Measurements from ENCODE around the gene VWA8.
"Not testable (repeated sequence)": the region's sequence is repeated elsewhere in the genome, so short reads cannot be mapped to it uniquely, and the experiment has no call there.

Gene VWA8

GRCh38 chr13:41571817-41572340, 389.0 kb downstream of the VWA8 start:
- not testable (repeated sequence) for DNase-seq

GRCh38 chr13:41568972-41569351, 391.9 kb downstream of the VWA8 start:
- no peak for DNase-seq

- DNase-seq, result no peak
Measured at GRCh38 chr13:41568143-41568971, 392.6 kb downstream of the VWA8 start.

- no peak for DNase-seq
Measured at GRCh38 chr13:41567363-41567762, 393.5 kb downstream of the VWA8 start.

- no peak for DNase-seq
Measured at GRCh38 chr13:41565846-41566245, 395.1 kb downstream of the VWA8 start.

GRCh38 chr13:41565216-41565615, 395.7 kb downstream of the VWA8 start:
- DNase-seq, result no peak

GRCh38 chr13:41563984-41564365, 396.9 kb downstream of the VWA8 start:
- DNase-seq, result no peak

- DNase-seq, result no peak
Measured at GRCh38 chr13:41563341-41563983, 397.4 kb downstream of the VWA8 start.

- no peak for DNase-seq
Measured at GRCh38 chr13:41562541-41563178, 398.2 kb downstream of the VWA8 start.

GRCh38 chr13:41562083-41562482, 398.8 kb downstream of the VWA8 start:
- no peak for DNase-seq

- DNase-seq, result no peak
Measured at GRCh38 chr13:41561170-41561569, 399.7 kb downstream of the VWA8 start.

- no peak for DNase-seq
Measured at GRCh38 chr13:41558781-41559560, 401.9 kb downstream of the VWA8 start.

- DNase-seq, result no peak
Measured at GRCh38 chr13:41557719-41558118, 403.2 kb downstream of the VWA8 start.

GRCh38 chr13:41554626-41555386, 406.1 kb downstream of the VWA8 start:
- no peak for DNase-seq

GRCh38 chr13:41554180-41554579, 406.7 kb downstream of the VWA8 start:
- DNase-seq, result no peak

GRCh38 chr13:41552031-41552430, 408.9 kb downstream of the VWA8 start:
- no peak for DNase-seq

- no peak for DNase-seq
Measured at GRCh38 chr13:41550276-41550675, 410.6 kb downstream of the VWA8 start.

- DNase-seq, result no peak
Measured at GRCh38 chr13:41549491-41549890, 411.4 kb downstream of the VWA8 start.

- no peak for DNase-seq
Measured at GRCh38 chr13:41548910-41549309, 412.0 kb downstream of the VWA8 start.

- DNase-seq, result no peak
Measured at GRCh38 chr13:41548031-41548430, 412.9 kb downstream of the VWA8 start.

- no peak for DNase-seq
Measured at GRCh38 chr13:41547251-41548000, 413.5 kb downstream of the VWA8 start.
